HEK293 (cell line): ENCODE data around the gene PIK3AP1.

Source experiments
- CTCF ChIA-PET: fragments of 350-600 bp; formaldehyde crosslinking; extraction: SDS; loops from one replicate; lab custom pipeline; 2021; ENCODE audit warnings: antibody characterized with exemption; lab: Yijun Ruan, JAX
- POLR2A ChIA-PET: fragments of 300-600 bp; formaldehyde crosslinking; extraction: SDS; loops from one replicate; lab custom pipeline; 2020; ENCODE audit warnings: antibody characterized with exemption, inconsistent platforms; lab: Yijun Ruan, JAX
- H3K27ac ChIP-seq: fragments of 200-500 bp; sonication (Bioruptor generic); 2 replicates; pipeline ENCODE4 v1.5.1; 2014; ENCODE audit warnings: low read depth, low read length, control low read depth, inconsistent platforms; ENCODE audit errors: extremely low read depth
- H3K36me3 ChIP-seq, 2 experiments: fragments of 200-500 bp in 1 of 2; sonication (Bioruptor generic) in 1 of 2; 1 replicate in 1 of 2; 2 replicates in 1 of 2; pipeline ENCODE4 v1.5.1; 2014 to 2017; ENCODE audit warnings: inconsistent platforms in 2 of 2, low read length in 2 of 2; ENCODE audit not compliant: control insufficient read depth in 2 of 2, insufficient read depth in 1 of 2
- H3K4me1 ChIP-seq: fragments of 200-500 bp; sonication (Bioruptor generic); 2 replicates; pipeline ENCODE4 v1.5.1; 2014; ENCODE audit warnings: mild to moderate bottlenecking, low read length, inconsistent platforms; ENCODE audit not compliant: control insufficient read depth, insufficient read depth
- H3K4me3 ChIP-seq: 2 replicates; pipeline ENCODE4 v1.5.1; 2011; ENCODE audit warnings: low read depth, mild to moderate bottlenecking, control low read depth, low read length, moderate library complexity
- H3K9me3 ChIP-seq: fragments of 200-500 bp; sonication (Bioruptor generic); 2 replicates; pipeline ENCODE4 v1.5.1; 2014; ENCODE audit warnings: low read depth, low read length, inconsistent platforms; ENCODE audit not compliant: control insufficient read depth, insufficient read depth
- REPIN1 ChIP-seq: fragments of 450-650 bp; formaldehyde crosslinking; IDR thresholded peaks from 2 replicates; pipeline ENCODE4 v1.5.1; 2017; ENCODE audit warnings: missing biosample characterization, missing genetic modification characterization, low read depth
- SCRT2 ChIP-seq: fragments of 450-650 bp; formaldehyde crosslinking; IDR thresholded peaks from 2 replicates; pipeline ENCODE4 v1.5.1; 2016; ENCODE audit warnings: missing biosample characterization, missing genetic modification characterization
- SP3 ChIP-seq: fragments of 450-650 bp; formaldehyde crosslinking; IDR thresholded peaks from 2 replicates; pipeline ENCODE4 v1.5.1; 2016; ENCODE audit warnings: missing biosample characterization, missing genetic modification characterization
- ZBTB1 ChIP-seq: fragments of 450-650 bp; formaldehyde crosslinking; IDR thresholded peaks from 2 replicates; pipeline ENCODE4 v1.5.1; 2016; ENCODE audit warnings: missing biosample characterization, missing genetic modification characterization
- ZNF121 ChIP-seq: fragments of 450-650 bp; formaldehyde crosslinking; IDR thresholded peaks from 2 replicates; pipeline ENCODE4 v1.5.1; 2016; ENCODE audit warnings: missing biosample characterization, missing genetic modification characterization
- ZNF133 ChIP-seq: fragments of 450-650 bp; formaldehyde crosslinking; IDR thresholded peaks from 2 replicates; pipeline ENCODE4 v1.5.1; 2016; ENCODE audit warnings: missing biosample characterization, missing genetic modification characterization
- ZNF155 ChIP-seq: fragments of 450-650 bp; formaldehyde crosslinking; IDR thresholded peaks from 2 replicates; pipeline ENCODE4 v1.5.1; 2016; ENCODE audit warnings: missing biosample characterization, missing genetic modification characterization
- ZNF169 ChIP-seq: fragments of 450-650 bp; formaldehyde crosslinking; IDR thresholded peaks from 2 replicates; pipeline ENCODE4 v1.5.1; 2016; ENCODE audit warnings: missing biosample characterization, missing genetic modification characterization
- ZNF19 ChIP-seq: fragments of 450-650 bp; formaldehyde crosslinking; IDR thresholded peaks from 2 replicates; pipeline ENCODE4; 2016; ENCODE audit warnings: missing biosample characterization, missing genetic modification characterization, low read depth
- ZNF266 ChIP-seq: fragments of 450-650 bp; formaldehyde crosslinking; IDR thresholded peaks from 2 replicates; pipeline ENCODE4 v1.5.1; 2016; ENCODE audit warnings: missing biosample characterization, missing genetic modification characterization, low read depth
- ZNF274 ChIP-seq, 2 experiments: fragments of 200-500 bp in 1 of 2; fragments of 450-650 bp in 1 of 2; sonication (Bioruptor generic) in 1 of 2; formaldehyde crosslinking in 1 of 2; IDR thresholded peaks; 2 replicates each; pipeline versions ENCODE4 v1.5.1 to v1.6.1; 2014 to 2016; ENCODE audit warnings: borderline replicate concordance in 1 of 2, inconsistent platforms in 1 of 2, low read length in 1 of 2, missing biosample characterization in 1 of 2, missing genetic modification characterization in 1 of 2
- ZNF335 ChIP-seq: fragments of 450-650 bp; formaldehyde crosslinking; conservative IDR thresholded peaks from 2 replicates; pipeline ENCODE4 v1.5.1; 2016; ENCODE audit warnings: missing biosample characterization, missing genetic modification characterization
- ZNF37A ChIP-seq: fragments of 450-650 bp; IDR thresholded peaks from 2 replicates; pipeline ENCODE4 v1.5.1; 2018; ENCODE audit warnings: missing biosample characterization, missing genetic modification characterization
- ZNF426 ChIP-seq: fragments of 450-650 bp; formaldehyde crosslinking; IDR thresholded peaks from 2 replicates; pipeline ENCODE4 v1.5.1; 2017; ENCODE audit warnings: missing biosample characterization, missing genetic modification characterization, mild to moderate bottlenecking, inconsistent platforms, moderate library complexity
- ZNF473 ChIP-seq: fragments of 450-650 bp; formaldehyde crosslinking; IDR thresholded peaks from 2 replicates; pipeline ENCODE4 v1.5.1; 2017; ENCODE audit warnings: missing biosample characterization, missing genetic modification characterization
- ZNF548 ChIP-seq: fragments of 450-650 bp; formaldehyde crosslinking; IDR thresholded peaks from 2 replicates; pipeline ENCODE4 v1.5.1; 2016; ENCODE audit warnings: missing biosample characterization, missing genetic modification characterization
- ZNF585B ChIP-seq: fragments of 450-650 bp; formaldehyde crosslinking; IDR thresholded peaks from 2 replicates; pipeline ENCODE4 v1.5.1; 2016; ENCODE audit warnings: missing biosample characterization, missing genetic modification characterization
- ZNF610 ChIP-seq: fragments of 450-650 bp; formaldehyde crosslinking; IDR thresholded peaks from 2 replicates; pipeline ENCODE4 v1.5.1; 2016; ENCODE audit warnings: missing biosample characterization, missing genetic modification characterization, borderline replicate concordance
- ZNF658 ChIP-seq: fragments of 450-650 bp; formaldehyde crosslinking; IDR thresholded peaks from 2 replicates; pipeline ENCODE4; 2016; ENCODE audit warnings: missing biosample characterization, missing genetic modification characterization
- ZNF660 ChIP-seq: fragments of 450-650 bp; IDR thresholded peaks from 2 replicates; pipeline ENCODE4 v1.5.1; 2018; ENCODE audit warnings: missing biosample characterization, mild to moderate bottlenecking, missing genetic modification characterization
- ZNF677 ChIP-seq: fragments of 450-650 bp; IDR thresholded peaks from 2 replicates; pipeline ENCODE4 v1.5.0; 2018; ENCODE audit warnings: missing biosample characterization, mild to moderate bottlenecking, missing genetic modification characterization, moderate library complexity
- ZNF747 ChIP-seq: fragments of 450-650 bp; formaldehyde crosslinking; IDR thresholded peaks from 2 replicates; pipeline ENCODE4 v1.5.1; 2016; ENCODE audit warnings: missing biosample characterization, missing genetic modification characterization
- ZNF792 ChIP-seq: fragments of 450-650 bp; formaldehyde crosslinking; IDR thresholded peaks from 2 replicates; pipeline ENCODE4 v1.5.1; 2016; ENCODE audit warnings: missing biosample characterization, missing genetic modification characterization
- ZSCAN30 ChIP-seq: fragments of 450-650 bp; IDR thresholded peaks from 2 replicates; pipeline ENCODE4 v1.5.1; 2018; ENCODE audit warnings: missing biosample characterization, mild to moderate bottlenecking, missing genetic modification characterization, moderate library complexity
- TF ChIP-seq, protein P1 (sequence below): fragments of 450-650 bp; formaldehyde crosslinking; IDR thresholded peaks from 2 replicates; pipeline ENCODE4 v1.5.1; 2016; ENCODE audit warnings: missing biosample characterization, missing genetic modification characterization
- TF ChIP-seq, protein P2 (sequence below): fragments of 450-650 bp; formaldehyde crosslinking; IDR thresholded peaks from 2 replicates; pipeline ENCODE4 v1.5.1; 2017; ENCODE audit warnings: missing biosample characterization, missing genetic modification characterization
- TF ChIP-seq, protein P3 (sequence below): fragments of 450-650 bp; formaldehyde crosslinking; IDR thresholded peaks from 2 replicates; pipeline ENCODE4 v1.5.1; 2016; ENCODE audit warnings: missing biosample characterization, missing genetic modification characterization

Gene PIK3AP1

DNA sequence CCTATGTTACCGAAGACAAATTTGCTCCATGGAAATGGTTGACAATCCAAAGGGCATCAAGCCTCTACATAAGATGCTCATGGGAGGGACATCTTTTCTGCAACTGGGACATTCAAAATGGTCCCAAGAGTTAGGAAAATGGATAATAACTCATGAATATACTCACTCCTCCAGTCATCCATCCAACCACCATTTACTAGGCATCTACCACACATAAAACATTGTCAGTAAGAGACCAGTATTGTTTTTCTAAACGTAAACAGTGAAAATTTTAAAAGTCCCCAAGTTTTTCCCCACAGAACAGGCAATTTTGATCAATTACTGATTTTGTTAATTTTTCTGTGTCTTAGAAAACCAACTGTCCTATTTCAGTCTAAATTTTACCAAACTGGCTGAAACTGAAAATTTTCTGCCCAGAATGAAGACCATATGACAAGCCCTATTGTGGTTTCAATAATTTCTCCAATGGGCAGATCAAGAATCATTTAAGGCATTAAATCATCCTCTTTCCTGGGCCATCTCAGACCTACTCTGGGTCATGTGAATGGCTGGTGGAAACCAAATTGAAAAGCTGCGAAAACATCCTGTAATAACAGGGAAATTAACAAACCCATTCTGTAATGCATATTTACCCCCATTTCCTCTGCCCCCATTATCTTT, 24.2 kb downstream of the PIK3AP1 start:
- Histone ChIP-seq H3K9me3 (no peaks in the 10 kb centered on the region), H3K4me3 (no peak overlapping the region), H3K4me1 (no peaks in the 10 kb centered on the region), H3K27ac (no peak overlapping the region), H3K36me3 (no peaks in the 10 kb centered on the region)
- CTCF ChIA-PET, result no interaction called here
- TF ChIP-seq ZNF133, result no peak
- TF ChIP-seq ZNF274 (IDR thresholded peaks at IDR 0.05; ENCODE audit: low read length), result no peak
- no peak for TF ChIP-seq ZNF274 (tag by site-specific recombination; IDR thresholded peaks at IDR 0.05; ENCODE audit: borderline replicate concordance)
- TF ChIP-seq ZNF121, result no peak
- TF ChIP-seq ZNF677 (tag by site-specific recombination), result no peak
- TF ChIP-seq ZNF792, result no peak
- TF ChIP-seq ZNF658 (tag by site-specific recombination), result no peak
- no peak for TF ChIP-seq SCRT2
- TF ChIP-seq ZBTB1 (tag by site-specific recombination), result no peak
- TF ChIP-seq, protein P1, sequence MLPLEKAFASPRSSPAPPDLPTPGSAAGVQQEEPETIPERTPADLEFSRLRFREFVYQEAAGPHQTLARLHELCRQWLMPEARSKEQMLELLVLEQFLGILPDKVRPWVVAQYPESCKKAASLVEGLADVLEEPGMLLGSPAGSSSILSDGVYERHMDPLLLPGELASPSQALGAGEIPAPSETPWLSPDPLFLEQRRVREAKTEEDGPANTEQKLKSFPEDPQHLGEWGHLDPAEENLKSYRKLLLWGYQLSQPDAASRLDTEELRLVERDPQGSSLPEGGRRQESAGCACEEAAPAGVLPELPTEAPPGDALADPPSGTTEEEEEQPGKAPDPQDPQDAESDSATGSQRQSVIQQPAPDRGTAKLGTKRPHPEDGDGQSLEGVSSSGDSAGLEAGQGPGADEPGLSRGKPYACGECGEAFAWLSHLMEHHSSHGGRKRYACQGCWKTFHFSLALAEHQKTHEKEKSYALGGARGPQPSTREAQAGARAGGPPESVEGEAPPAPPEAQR, result no peak
- TF ChIP-seq ZSCAN30 (tag by site-specific recombination), result no peak
- TF ChIP-seq ZNF585B (tag by site-specific recombination), result no peak
- TF ChIP-seq, protein P2, sequence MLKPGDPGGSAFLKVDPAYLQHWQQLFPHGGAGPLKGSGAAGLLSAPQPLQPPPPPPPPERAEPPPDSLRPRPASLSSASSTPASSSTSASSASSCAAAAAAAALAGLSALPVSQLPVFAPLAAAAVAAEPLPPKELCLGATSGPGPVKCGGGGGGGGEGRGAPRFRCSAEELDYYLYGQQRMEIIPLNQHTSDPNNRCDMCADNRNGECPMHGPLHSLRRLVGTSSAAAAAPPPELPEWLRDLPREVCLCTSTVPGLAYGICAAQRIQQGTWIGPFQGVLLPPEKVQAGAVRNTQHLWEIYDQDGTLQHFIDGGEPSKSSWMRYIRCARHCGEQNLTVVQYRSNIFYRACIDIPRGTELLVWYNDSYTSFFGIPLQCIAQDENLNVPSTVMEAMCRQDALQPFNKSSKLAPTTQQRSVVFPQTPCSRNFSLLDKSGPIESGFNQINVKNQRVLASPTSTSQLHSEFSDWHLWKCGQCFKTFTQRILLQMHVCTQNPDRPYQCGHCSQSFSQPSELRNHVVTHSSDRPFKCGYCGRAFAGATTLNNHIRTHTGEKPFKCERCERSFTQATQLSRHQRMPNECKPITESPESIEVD, result no peak
- no peak for TF ChIP-seq ZNF169
- no peak for TF ChIP-seq ZNF473 (tag by site-specific recombination)
- TF ChIP-seq ZNF660, result no peak
- TF ChIP-seq ZNF548 (tag by site-specific recombination), result no peak
- no peak for TF ChIP-seq ZNF37A (tag by site-specific recombination)
- no peak for TF ChIP-seq ZNF19
- POLR2A ChIA-PET, result no interaction called here

DNA sequence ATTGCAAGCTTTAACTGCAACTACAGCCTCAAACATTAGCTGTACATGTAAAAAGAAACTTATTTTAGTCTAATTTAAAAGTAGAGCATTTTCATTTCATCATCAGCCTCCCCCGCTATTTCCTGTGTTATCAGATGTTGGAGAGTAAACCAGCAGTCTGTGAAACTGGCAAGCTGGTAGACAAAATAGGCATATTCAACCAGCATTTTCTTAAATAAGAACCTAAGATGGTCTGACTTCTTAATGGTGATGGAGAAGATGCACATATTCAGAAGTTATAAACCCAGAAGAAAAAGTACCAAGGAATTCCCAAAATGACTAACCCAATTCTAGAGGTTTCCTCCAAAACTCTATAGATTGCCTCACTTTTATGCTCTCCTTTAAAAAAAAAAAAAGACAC, 24.9 kb downstream of the PIK3AP1 start:
- ChIA-PET POLR2A (no interaction called here), CTCF (no interaction called here)
- no peak for TF ChIP-seq ZNF155
- TF ChIP-seq ZNF610 (tag by site-specific recombination), result no peak
- H3K4me3 ChIP-seq, result no peak overlapping the region
- H3K9me3 ChIP-seq, result no peaks in the 10 kb centered on the region
- H3K27ac ChIP-seq, result no peak overlapping the region
- no peaks in the 10 kb centered on the region for H3K36me3 ChIP-seq
- H3K4me1 ChIP-seq, result no peaks in the 10 kb centered on the region

DNA sequence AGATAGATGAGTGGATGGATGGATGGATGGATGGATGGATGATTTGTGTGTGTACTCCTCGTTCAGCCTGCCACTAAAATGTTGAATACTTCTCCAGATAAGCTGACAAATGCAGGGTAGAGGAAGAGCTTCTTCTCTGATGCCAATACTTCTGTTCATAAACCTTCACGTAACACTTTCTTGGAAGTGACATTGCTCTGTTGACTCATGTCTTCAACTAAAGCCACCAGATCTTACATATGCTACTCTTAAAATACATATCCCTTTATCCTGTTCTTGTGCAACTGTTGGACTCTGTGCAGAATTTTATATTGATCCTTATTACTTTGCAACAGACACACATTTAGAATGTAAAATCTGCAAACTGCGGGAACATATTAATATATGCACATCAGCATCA, 26.9 kb downstream of the PIK3AP1 start:
- Histone ChIP-seq H3K4me1 (no peaks in the 10 kb centered on the region), H3K27ac (no peak overlapping the region), H3K36me3 (no peaks in the 10 kb centered on the region), H3K9me3 (no peaks in the 10 kb centered on the region), H3K4me3 (no peak overlapping the region)
- ChIA-PET POLR2A (no interaction called here), CTCF (no interaction called here)
- TF ChIP-seq, protein P3, sequence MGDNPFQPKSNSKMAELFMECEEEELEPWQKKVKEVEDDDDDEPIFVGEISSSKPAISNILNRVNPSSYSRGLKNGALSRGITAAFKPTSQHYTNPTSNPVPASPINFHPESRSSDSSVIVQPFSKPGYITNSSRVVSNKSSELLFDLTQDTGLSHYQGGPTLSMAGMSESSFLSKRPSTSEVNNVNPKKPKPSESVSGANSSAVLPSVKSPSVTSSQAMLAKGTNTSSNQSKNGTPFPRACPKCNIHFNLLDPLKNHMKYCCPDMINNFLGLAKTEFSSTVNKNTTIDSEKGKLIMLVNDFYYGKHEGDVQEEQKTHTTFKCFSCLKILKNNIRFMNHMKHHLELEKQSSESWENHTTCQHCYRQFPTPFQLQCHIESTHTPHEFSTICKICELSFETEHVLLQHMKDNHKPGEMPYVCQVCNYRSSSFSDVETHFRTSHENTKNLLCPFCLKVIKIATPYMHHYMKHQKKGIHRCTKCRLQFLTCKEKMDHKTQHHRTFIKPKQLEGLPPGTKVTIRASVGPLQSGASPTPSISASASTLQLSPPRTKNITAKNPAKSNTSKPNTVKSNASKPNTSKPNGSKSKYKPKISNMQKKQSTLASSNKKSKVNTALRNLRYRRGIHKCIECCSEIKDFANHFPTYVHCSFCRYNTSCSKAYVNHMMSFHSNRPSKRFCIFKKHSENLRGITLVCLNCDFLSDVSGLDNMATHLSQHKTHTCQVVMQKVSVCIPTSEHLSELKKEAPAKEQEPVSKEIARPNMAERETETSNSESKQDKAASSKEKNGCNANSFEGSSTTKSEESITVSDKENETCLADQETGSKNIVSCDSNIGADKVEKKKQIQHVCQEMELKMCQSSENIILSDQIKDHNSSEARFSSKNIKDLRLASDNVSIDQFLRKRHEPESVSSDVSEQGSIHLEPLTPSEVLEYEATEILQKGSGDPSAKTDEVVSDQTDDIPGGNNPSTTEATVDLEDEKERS (tag by site-specific recombination), result no peak
- TF ChIP-seq REPIN1 (tag by site-specific recombination), result no peak
- TF ChIP-seq ZNF548 (tag by site-specific recombination), result no peak
- TF ChIP-seq ZNF335 (tag by site-specific recombination), result no peak
- no peak for TF ChIP-seq SP3 (tag by site-specific recombination)
- no peak for TF ChIP-seq ZNF747 (tag by site-specific recombination)
- no peak for TF ChIP-seq ZNF266 (tag by site-specific recombination)
- TF ChIP-seq ZNF426 (tag by site-specific recombination), result no peak
